Activated CD4-positive, alpha-beta memory T cell treated with anti-CD3 and anti-CD28 coated beads for 36 hours (primary cell): ENCODE results near the gene DYNC1LI1. TPM values are rescaled to one million over a fixed set of nuclear protein-coding genes. Genes with fewer than 3 reads are reported as not detected.
"Not testable (repeated sequence)": the region's sequence is repeated elsewhere in the genome, so short reads cannot be mapped to it uniquely, and the experiment has no call there.

Experiments used
- CTCF ChIA-PET: fragments of 350-600 bp; sonication (Branson Sonifier 250); formaldehyde crosslinking; loops from one replicate; lab custom pipeline; 2021; ENCODE audit warnings: antibody characterized with exemption, inconsistent platforms; lab: Charles Lee
- POLR2A ChIA-PET: fragments of 350-600 bp; sonication (Branson Sonifier 250); formaldehyde crosslinking; loops from one replicate; lab custom pipeline; 2021; ENCODE audit warnings: antibody characterized with exemption; lab: Charles Lee
- DNase-seq: peaks from one replicate; pipeline ENCODE4 v3.0.0-alpha.2; 2020
- H3K27ac Mint-ChIP-seq: one replicate; pipeline ENCODE4 v1.8.0; 2021; ENCODE audit warnings: mixed read lengths
- H3K27me3 Mint-ChIP-seq: one replicate; pipeline ENCODE4 v1.8.0; 2021; ENCODE audit warnings: mixed read lengths
- H3K36me3 Mint-ChIP-seq: one replicate; pipeline ENCODE4 v1.8.0; 2021; ENCODE audit warnings: mixed read lengths
- H3K4me1 Mint-ChIP-seq: one replicate; pipeline ENCODE4 v1.8.0; 2021; ENCODE audit warnings: low read depth, mixed read lengths
- H3K4me3 Mint-ChIP-seq: one replicate; pipeline ENCODE4 v1.8.0; 2021; ENCODE audit warnings: mild to moderate bottlenecking, mixed read lengths
- H3K9me3 Mint-ChIP-seq: one replicate; pipeline ENCODE4 v1.8.0; 2021; ENCODE audit warnings: mixed read lengths
- intact Hi-C: fragments of 100-400 bp; cut with micrococcal nuclease; formaldehyde crosslinking; loops from one replicate; pipeline ENCODE4 v1.15.1; 2023
- total RNA-seq, 2 experiments: library from RNA; stranded (reverse); gene quantifications; one replicate each; pipeline ENCODE4 v1.2.3, GENCODE V29; 2021

Gene DYNC1LI1
- total RNA-seq, 2 experiments from 2014 or later = 35.2 to 36.3 TPM

GRCh38 chr3:32553459-32553858, 17.2 kb downstream of the DYNC1LI1 start:
- peaks cover 32% of the 10 kb centered on the region for H3K4me1 Mint-ChIP-seq
- CTCF ChIA-PET = no interaction called here

GRCh38 chr3:32552013-32552412, 18.6 kb downstream of the DYNC1LI1 start:
- H3K27ac Mint-ChIP-seq = no peak overlapping the region
- CTCF ChIA-PET = no interaction called here

More at GRCh38 chr3:32553459-32553858, 17.2 kb downstream of the DYNC1LI1 start:
- POLR2A ChIA-PET = no interaction called here
- no peaks in the 10 kb centered on the region for H3K9me3 Mint-ChIP-seq
- intact Hi-C loops = no loop called here
- H3K27ac Mint-ChIP-seq = no peak overlapping the region
- H3K36me3 Mint-ChIP-seq = peaks cover 2% of the 10 kb centered on the region
- no peak for DNase-seq
- no peaks in the 10 kb centered on the region for H3K27me3 Mint-ChIP-seq
- H3K4me3 Mint-ChIP-seq = no peak overlapping the region

GRCh38 chr3:32551496-32551895, 19.2 kb downstream of the DYNC1LI1 start:
- no peak for DNase-seq
- intact Hi-C loops = no loop called here
- Mint-ChIP-seq H3K36me3 (peaks cover 2% of the 10 kb centered on the region), H3K4me1 (peaks cover 31% of the 10 kb centered on the region), H3K27me3 (no peaks in the 10 kb centered on the region), H3K4me3 (no peak overlapping the region), H3K9me3 (no peaks in the 10 kb centered on the region), H3K27ac (no peak overlapping the region)
- ChIA-PET POLR2A (no interaction called here), CTCF (no interaction called here)

More at GRCh38 chr3:32552013-32552412, 18.6 kb downstream of the DYNC1LI1 start:
- H3K4me1 Mint-ChIP-seq = peaks cover 35% of the 10 kb centered on the region
- H3K36me3 Mint-ChIP-seq = peaks cover 2% of the 10 kb centered on the region
- no peaks in the 10 kb centered on the region for H3K27me3 Mint-ChIP-seq
- no peak overlapping the region for H3K4me3 Mint-ChIP-seq
- POLR2A ChIA-PET = no interaction called here
- DNase-seq = no peak
- intact Hi-C loops = no loop called here
- H3K9me3 Mint-ChIP-seq = no peaks in the 10 kb centered on the region

- H3K27me3 Mint-ChIP-seq = no peaks in the 10 kb centered on the region
- no peak overlapping the region for H3K4me3 Mint-ChIP-seq
- no peak overlapping the region for H3K27ac Mint-ChIP-seq
- DNase-seq = no peak
- POLR2A ChIA-PET = no interaction called here
- H3K9me3 Mint-ChIP-seq = no peaks in the 10 kb centered on the region
- H3K36me3 Mint-ChIP-seq = peaks cover 3% of the 10 kb centered on the region
- peaks cover 27% of the 10 kb centered on the region for H3K4me1 Mint-ChIP-seq
- intact Hi-C loops = no loop called here
- CTCF ChIA-PET = no interaction called here
Measured at GRCh38 chr3:32551087-32551486, 19.6 kb downstream of the DYNC1LI1 start.

- no peak overlapping the region for H3K27ac Mint-ChIP-seq
- DNase-seq = no peak
- ChIA-PET CTCF (no interaction called here), POLR2A (no interaction called here)
- H3K27me3 Mint-ChIP-seq = no peaks in the 10 kb centered on the region
- no peak overlapping the region for H3K4me3 Mint-ChIP-seq
- intact Hi-C loops = no loop called here
- H3K9me3 Mint-ChIP-seq = no peaks in the 10 kb centered on the region
- H3K36me3 Mint-ChIP-seq = peaks cover 14% of the 10 kb centered on the region
- H3K4me1 Mint-ChIP-seq = peaks cover 14% of the 10 kb centered on the region
Measured at GRCh38 chr3:32545305-32545704, 25.4 kb downstream of the DYNC1LI1 start.

- H3K9me3 Mint-ChIP-seq = no peaks in the 10 kb centered on the region
- peak overlapping the region; percentile 6 for H3K27ac Mint-ChIP-seq
- H3K27me3 Mint-ChIP-seq = no peaks in the 10 kb centered on the region
- ChIA-PET CTCF (no interaction called here), POLR2A (no interaction called here)
- peaks cover 14% of the 10 kb centered on the region for H3K36me3 Mint-ChIP-seq
- H3K4me3 Mint-ChIP-seq = no peak overlapping the region
- peaks cover 14% of the 10 kb centered on the region for H3K4me1 Mint-ChIP-seq
- intact Hi-C loops = no loop called here
- no peak for DNase-seq
Measured at GRCh38 chr3:32544894-32545293, 25.8 kb downstream of the DYNC1LI1 start.

GRCh38 chr3:32542807-32543206, 27.9 kb downstream of the DYNC1LI1 start:
- no peak for DNase-seq
- ChIA-PET CTCF (no interaction called here), POLR2A (no interaction called here)
- Mint-ChIP-seq H3K27ac (no peak overlapping the region), H3K4me1 (peaks cover 10% of the 10 kb centered on the region), H3K4me3 (no peak overlapping the region), H3K9me3 (no peaks in the 10 kb centered on the region), H3K36me3 (peaks cover 17% of the 10 kb centered on the region), H3K27me3 (no peaks in the 10 kb centered on the region)
- intact Hi-C loops = no loop called here

- CTCF ChIA-PET = no interaction called here
- H3K9me3 Mint-ChIP-seq = no peaks in the 10 kb centered on the region
- POLR2A ChIA-PET = no interaction called here
- peaks cover 10% of the 10 kb centered on the region for H3K4me1 Mint-ChIP-seq
- no peak overlapping the region for H3K27ac Mint-ChIP-seq
- intact Hi-C loops = no loop called here
- H3K4me3 Mint-ChIP-seq = no peak overlapping the region
- DNase-seq = no peak
- H3K36me3 Mint-ChIP-seq = peaks cover 16% of the 10 kb centered on the region
- H3K27me3 Mint-ChIP-seq = no peaks in the 10 kb centered on the region
Measured at GRCh38 chr3:32540899-32541298, 29.8 kb downstream of the DYNC1LI1 start.

GRCh38 chr3:32532434-32532833, 38.2 kb downstream of the DYNC1LI1 start:
- POLR2A ChIA-PET = no interaction called here
- Mint-ChIP-seq H3K36me3 (peaks cover 18% of the 10 kb centered on the region), H3K27ac (no peak overlapping the region), H3K4me3 (no peak overlapping the region), H3K9me3 (no peaks in the 10 kb centered on the region), H3K27me3 (no peaks in the 10 kb centered on the region), H3K4me1 (peaks cover 7% of the 10 kb centered on the region)
- intact Hi-C loops = no loop called here
- CTCF ChIA-PET = no interaction called here
- no peak for DNase-seq

GRCh38 chr3:32531010-32531647, 39.5 kb downstream of the DYNC1LI1 start:
- H3K4me1 Mint-ChIP-seq = peaks cover 7% of the 10 kb centered on the region
- ChIA-PET POLR2A (no interaction called here), CTCF (interaction anchor here (0.9 to 2.0 kb wide), 2 partner anchors 20 to 49 kb away, joined by 3 to 4 read pairs; no protein-coding TSS in a partner anchor)
- no peaks in the 10 kb centered on the region for H3K9me3 Mint-ChIP-seq
- DNase-seq = no peak
- H3K27me3 Mint-ChIP-seq = no peaks in the 10 kb centered on the region
- peak overlapping the region; percentile 64 for H3K27ac Mint-ChIP-seq
- intact Hi-C loops = no loop called here
- no peak overlapping the region for H3K4me3 Mint-ChIP-seq
- peaks cover 26% of the 10 kb centered on the region for H3K36me3 Mint-ChIP-seq

GRCh38 chr3:32525720-32526119, 44.9 kb downstream of the DYNC1LI1 start:
- CTCF ChIA-PET = no interaction called here
- Mint-ChIP-seq H3K36me3 (peaks cover 24% of the 10 kb centered on the region), H3K9me3 (no peaks in the 10 kb centered on the region), H3K27ac (no peak overlapping the region), H3K27me3 (no peaks in the 10 kb centered on the region), H3K4me3 (no peak overlapping the region), H3K4me1 (no peaks in the 10 kb centered on the region)
- intact Hi-C loops = no loop called here
- no peak for DNase-seq
- POLR2A ChIA-PET = no interaction called here

- DNase-seq = no peak
- Mint-ChIP-seq H3K4me1 (no peaks in the 10 kb centered on the region), H3K9me3 (no peaks in the 10 kb centered on the region), H3K36me3 (peaks cover 15% of the 10 kb centered on the region), H3K27ac (no peak overlapping the region), H3K4me3 (no peak overlapping the region), H3K27me3 (no peaks in the 10 kb centered on the region)
- ChIA-PET POLR2A (no interaction called here), CTCF (no interaction called here)
- intact Hi-C loops = no loop called here
Measured at GRCh38 chr3:32522682-32523081, 48.0 kb downstream of the DYNC1LI1 start.

GRCh38 chr3:32518921-32519320, 51.7 kb downstream of the DYNC1LI1 start:
- H3K27ac Mint-ChIP-seq, H3K36me3 Mint-ChIP-seq, POLR2A ChIA-PET, DNase-seq, H3K27me3 Mint-ChIP-seq, H3K4me3 Mint-ChIP-seq, H3K4me1 Mint-ChIP-seq, H3K9me3 Mint-ChIP-seq, intact Hi-C loops: not testable (repeated sequence)
- CTCF ChIA-PET = interaction anchor here (0.8 kb wide), 1 partner anchor 119 kb away, joined by 3 read pairs; no protein-coding TSS in a partner anchor
